Pancreas (tissue), 10 donors: ENCODE data around the gene HIVEP3. TPM values are rescaled to one million over a fixed set of nuclear protein-coding genes. Genes with fewer than 3 reads are reported as not detected.

Experiments
- ATAC-seq, 4 donors: fragments of 200-7000 bp; cut with Tn5 transposase; one replicate each; pipeline versions ENCODE4 v1.8.0 to v1.9.1; 2020; ENCODE audit warnings: mild to moderate bottlenecking in 4 of 4, moderate library complexity in 4 of 4
- DNase-seq, 6 donors: peaks; one replicate each; pipeline ENCODE4 v3.0.0-alpha.2; 2020
- FAIRE-seq: peaks from 2 replicates; lab custom pipeline; 2012; peaks lifted over from hg19 to GRCh38; lab: Jason Lieb, UNC
- H3K27ac ChIP-seq, 4 donors: fragments of 200-600 bp; sonication (generic); 1 replicate in 3 of 4; 2 replicates in 1 of 4; pipeline versions ENCODE4 v1.5.0 to v1.8.0; 2020
- H3K27me3 ChIP-seq, 4 donors: fragments of 200-600 bp; one replicate each; pipeline ENCODE4 v1.8.0; 2021
- H3K36me3 ChIP-seq, 3 donors: fragments of 200-600 bp; sonication (generic) in 1 of 3; one replicate each; pipeline versions ENCODE4 v1.5.0 to v1.8.0; 2020 to 2021
- H3K4me1 ChIP-seq, 3 donors: fragments of 200-600 bp; one replicate each; pipeline ENCODE4 v1.8.0; 2021
- H3K4me3 ChIP-seq, 4 donors: fragments of 200-600 bp; sonication (generic) in 2 of 4; one replicate each; pipeline versions ENCODE4 v1.5.0 to v1.8.0; 2020 to 2021
- H3K9me3 ChIP-seq, 4 donors: fragments of 200-600 bp; one replicate each; pipeline ENCODE4 v1.8.0; 2021
- CTCF ChIP-seq, 4 donors: fragments of 200-600 bp; sonication (generic) in 3 of 4; IDR thresholded peaks; one replicate each; pipeline versions ENCODE4 v1.5.0 to v1.8.0; 2021; ENCODE audit warnings: antibody characterized with exemption in 4 of 4
- WGBS, 2 donors: extraction: QIAGEN DNeasy Blood & Tissue Kit; methylation state at CpG; one replicate each; pipeline ENCODE4 v1.1.7; 2013; 5-methylcytosine and 5-hydroxymethylcytosine counted together
- intact Hi-C, 3 donors: fragments of 100-400 bp; cut with DNase I; formaldehyde crosslinking; loops; one replicate each; pipeline versions ENCODE4 v1.11.1 to v1.14.2; 2022
- polyA plus RNA-seq, 2 donors: library from polyadenylated mRNA; stranded (reverse); fragments of 200-250 nt; gene quantifications; one replicate each; pipeline ENCODE4 v1.2.3, GENCODE V29; 2013
- total RNA-seq, 6 donors: library from RNA; stranded (reverse); fragmentation: NEBNext Ultra II Directional in 4 of 6; extraction: Animal tissue kit (Norgen Biotek cat#: 25700) in 4 of 6; gene quantifications; one replicate each; pipeline versions ENCODE4 v1.2.1 to v1.2.4, GENCODE V29; 2021 to 2023
- donor health status: healthy with polysubstance abuse.
- donor health status: DM: no; HTN: no; CAD: no; lungs with moderate emphysema.
- donor health status: DM: no; HTN: no; CAD: no.
- donor health status: control.
- donor health status: control.
- donor health status: Bipolar disorder and iron deficiency.
- donor health status: DM: yes; HTN: yes; CAD: no.
- donor health status: DM: no; HTN: no; CAD: no.
- donor health status: DM: no; HTN: no; CAD: no.
- donor health status: DM: yes; HTN: yes; CAD: no.

HIVEP3 gene
- total and polyA plus RNA-seq, 8 donors: 2.7 to 5.0 (median 3.1) TPM

- Histone ChIP-seq H3K36me3 (no peaks in the 10 kb centered on the region), H3K27me3 (no peaks in the 10 kb centered on the region), H3K27ac (no peak overlapping the region), H3K4me1 (peaks cover 0 to 4% (median 0%) of the 10 kb centered on the region in 3 donors), H3K9me3 (no peaks in the 10 kb centered on the region), H3K4me3 (no peak overlapping the region)
- DNase-seq: no peak
- ATAC-seq: peak in 3 of 4 donors; percentile 15 to 48 (median 28)
- no peak for FAIRE-seq
- intact Hi-C loops: no loop called here
- TF ChIP-seq CTCF (IDR thresholded peaks at IDR 0.05): no peak
- WGBS, 2 donors: 72 to 76% methylated on average over 6 of the region's 6 CpGs
Measured at GRCh38 chr1:41898191-41898713, 20.5 kb downstream of the HIVEP3 start.

- no peaks in the 10 kb centered on the region for H3K9me3 ChIP-seq
- TF ChIP-seq CTCF (IDR thresholded peaks at IDR 0.05): no peak
- ATAC-seq (no peak), FAIRE-seq (no peak), DNase-seq (no peak)
- WGBS, 2 donors: 77 to 80% methylated on average over 4 of the region's 4 CpGs
- no peaks in the 10 kb centered on the region for H3K27me3 ChIP-seq
- no peaks in the 10 kb centered on the region for H3K36me3 ChIP-seq
- no peak overlapping the region for H3K4me3 ChIP-seq
- H3K4me1 ChIP-seq: peaks cover 12 to 21% (median 14%) of the 10 kb centered on the region in 3 donors
- no peak overlapping the region for H3K27ac ChIP-seq
- intact Hi-C loops: no loop called here
Measured at GRCh38 chr1:41895552-41895951, 23.2 kb downstream of the HIVEP3 start.

GRCh38 chr1:41894808-41895483, 23.8 kb downstream of the HIVEP3 start:
- TF ChIP-seq CTCF (IDR thresholded peaks at IDR 0.05): no peak
- 56 to 60% methylated on average over 6 of the region's 6 CpGs for WGBS, 2 donors
- no peaks in the 10 kb centered on the region for H3K27me3 ChIP-seq
- H3K36me3 ChIP-seq: no peaks in the 10 kb centered on the region
- intact Hi-C loops: no loop called here
- H3K9me3 ChIP-seq: no peaks in the 10 kb centered on the region
- DNase-seq: no peak
- H3K27ac ChIP-seq: no peak overlapping the region
- no peak for FAIRE-seq
- no peak for ATAC-seq
- H3K4me3 ChIP-seq: no peak overlapping the region
- peaks cover 15 to 26% (median 16%) of the 10 kb centered on the region in 3 donors for H3K4me1 ChIP-seq

GRCh38 chr1:41894101-41894807, 24.5 kb downstream of the HIVEP3 start:
- no peak overlapping the region for H3K4me3 ChIP-seq
- H3K9me3 ChIP-seq: no peaks in the 10 kb centered on the region
- no peak for FAIRE-seq
- H3K27ac ChIP-seq: no peak overlapping the region
- peak in 1 of 4 donors; percentile 11 for ATAC-seq
- TF ChIP-seq CTCF (IDR thresholded peaks at IDR 0.05): no peak
- 31 to 39% methylated on average over 4 of the region's 4 CpGs for WGBS, 2 donors
- intact Hi-C loops: no loop called here
- H3K27me3 ChIP-seq: no peaks in the 10 kb centered on the region
- H3K36me3 ChIP-seq: no peaks in the 10 kb centered on the region
- peaks cover 15 to 26% (median 16%) of the 10 kb centered on the region in 3 donors for H3K4me1 ChIP-seq
- DNase-seq: no peak
